Mesenchymal stem cell (in vitro differentiated cells and primary cell): ENCODE measurements around the gene CFAP410.
A peak's percentile ranks its signal among the peaks of the same experiment; 100 is the strongest.

Experiments
- DNase-seq: peaks from one replicate; pipeline ENCODE4 v3.0.0-alpha.2; 2013
- H2AFZ ChIP-seq: one replicate; pipeline ENCODE4 v1.6.1; 2013; ENCODE audit warnings: low read depth, mild to moderate bottlenecking, control low read depth, inconsistent platforms, low read length, moderate library complexity
- H2AK5ac ChIP-seq: 2 replicates; pipeline ENCODE4 v1.6.1; 2013; ENCODE audit warnings: low read length, moderate library complexity, mild to moderate bottlenecking, inconsistent platforms; ENCODE audit not compliant: severe bottlenecking
- H2BK120ac ChIP-seq: one replicate; pipeline ENCODE4 v1.6.1; 2013; ENCODE audit warnings: low read depth, mild to moderate bottlenecking, inconsistent platforms, low read length, moderate library complexity
- H2BK12ac ChIP-seq, 2 experiments: one replicate each; pipeline ENCODE4 v1.6.1; 2013; ENCODE audit warnings: inconsistent platforms in 2 of 2, low read length in 2 of 2, mild to moderate bottlenecking in 2 of 2, moderate library complexity in 2 of 2, control low read depth in 1 of 2
- H2BK15ac ChIP-seq: one replicate; pipeline ENCODE4 v1.6.1; 2013; ENCODE audit warnings: mild to moderate bottlenecking, low read depth, inconsistent platforms; ENCODE audit not compliant: poor library complexity, severe bottlenecking
- H2BK5ac ChIP-seq: 2 replicates; pipeline ENCODE4 v1.6.1; 2013; ENCODE audit warnings: low read depth, mild to moderate bottlenecking, low read length, control low read depth, inconsistent platforms; ENCODE audit not compliant: poor library complexity, severe bottlenecking
- H3K14ac ChIP-seq, 2 experiments: one replicate each; pipeline ENCODE4 v1.6.1; 2013; ENCODE audit warnings: inconsistent platforms in 2 of 2, low read length in 2 of 2, control low read depth in 1 of 2, mild to moderate bottlenecking in 1 of 2, moderate library complexity in 1 of 2
- H3K18ac ChIP-seq, 2 experiments: one replicate each; pipeline ENCODE4 v1.6.1; 2013; ENCODE audit warnings: inconsistent platforms in 2 of 2, low read length in 2 of 2, control low read depth in 1 of 2, low read depth in 1 of 2, mild to moderate bottlenecking in 1 of 2
- H3K23ac ChIP-seq, 2 experiments: one replicate each; pipeline ENCODE4 v1.6.1; 2013; ENCODE audit warnings: inconsistent platforms in 2 of 2, low read length in 2 of 2, mild to moderate bottlenecking in 2 of 2, moderate library complexity in 2 of 2, control low read depth in 1 of 2
- H3K27ac ChIP-seq: 2 replicates; pipeline ENCODE4 v1.5.1; 2013; ENCODE audit warnings: mild to moderate bottlenecking, moderate library complexity, low read length, control low read depth, inconsistent platforms; ENCODE audit not compliant: poor library complexity, severe bottlenecking
- H3K27me3 ChIP-seq, 2 experiments: 2 replicates each; pipeline versions ENCODE4 v1.6.1 to v1.7.0; 2013; ENCODE audit warnings: low read length in 2 of 2, mild to moderate bottlenecking in 2 of 2, moderate library complexity in 2 of 2, control low read depth in 1 of 2, inconsistent platforms in 1 of 2; ENCODE audit not compliant: control insufficient read depth in 1 of 2, insufficient read depth in 1 of 2
- H3K36me3 ChIP-seq, 2 experiments: 2 replicates each; pipeline versions ENCODE4 v1.6.1 to v1.7.0; 2013; ENCODE audit warnings: low read length in 2 of 2, control low read depth in 1 of 2, inconsistent platforms in 1 of 2, low read depth in 1 of 2, mild to moderate bottlenecking in 1 of 2; ENCODE audit not compliant: insufficient read depth in 2 of 2, control insufficient read depth in 1 of 2
- H3K4ac ChIP-seq, 2 experiments: one replicate each; pipeline ENCODE4 v1.6.1; 2013; ENCODE audit warnings: inconsistent platforms in 2 of 2, low read length in 2 of 2, mild to moderate bottlenecking in 2 of 2, moderate library complexity in 2 of 2, control low read depth in 1 of 2, low read depth in 1 of 2
- H3K4me1 ChIP-seq: 2 replicates; pipeline ENCODE4 v1.6.1; 2013; ENCODE audit warnings: low read depth, low read length, control low read depth; ENCODE audit not compliant: control insufficient read depth, insufficient read depth
- H3K4me2 ChIP-seq: 2 replicates; pipeline ENCODE4 v1.6.1; 2013; ENCODE audit warnings: low read length, mild to moderate bottlenecking, inconsistent platforms; ENCODE audit not compliant: poor library complexity, severe bottlenecking
- H3K4me3 ChIP-seq, 2 experiments: 2 replicates each; pipeline versions ENCODE4 v1.5.1 to v1.7.0; 2013; ENCODE audit warnings: low read length in 2 of 2, mild to moderate bottlenecking in 2 of 2, control low read depth in 1 of 2, low read depth in 1 of 2; ENCODE audit not compliant: insufficient read depth in 1 of 2
- H3K79me1 ChIP-seq: replicated peaks from 2 replicates; pipeline ENCODE4 v1.6.1; 2013; ENCODE audit warnings: mild to moderate bottlenecking, control low read depth, low read length, inconsistent platforms; ENCODE audit not compliant: poor library complexity, severe bottlenecking
- H3K9ac ChIP-seq: 2 replicates; pipeline ENCODE4 v1.7.0; 2013; ENCODE audit warnings: mild to moderate bottlenecking, low read length, moderate library complexity
- H3K9me3 ChIP-seq: 2 replicates; pipeline ENCODE4 v1.7.0; 2013; ENCODE audit warnings: mild to moderate bottlenecking, low read length; ENCODE audit not compliant: control insufficient read depth
- H4K8ac ChIP-seq: one replicate; pipeline ENCODE4 v1.6.1; 2013; ENCODE audit warnings: inconsistent platforms, mild to moderate bottlenecking, low read length, moderate library complexity
- H4K91ac ChIP-seq: one replicate; pipeline ENCODE4 v1.6.1; 2013; ENCODE audit warnings: mild to moderate bottlenecking, low read length, inconsistent platforms
- WGBS: methylation state at CpG from one replicate; pipeline ENCODE4 v1.1.7; 2013; ENCODE audit warnings: mixed read lengths; 5-methylcytosine and 5-hydroxymethylcytosine counted together

The CFAP410 gene

GRCh38 chr21:44331650-44332307 is 7.4 kb downstream of the CFAP410 start:
- Histone ChIP-seq H2BK120ac (no peak overlapping the region), H3K36me3 (peaks cover 31 to 58% of the 10 kb centered on the region in 2 experiments), H3K79me1 (no peaks in the 10 kb centered on the region), H3K27ac (no peak overlapping the region), H3K27me3 (no peaks in the 10 kb centered on the region), H2BK12ac (no peak overlapping the region), H2BK5ac (no peak overlapping the region), H3K9ac (no peak overlapping the region), H4K8ac (no peak overlapping the region), H3K4me2 (no peak overlapping the region), H2AFZ (no peak overlapping the region), H3K4me3 (no peak overlapping the region), H3K14ac (peak overlapping the region in 1 of 2 experiments; percentile 23), H3K18ac (no peak overlapping the region), H2AK5ac (no peak overlapping the region), H3K4ac (no peak overlapping the region), H3K9me3 (no peaks in the 10 kb centered on the region), H4K91ac (no peak overlapping the region), H3K23ac (no peak overlapping the region), H2BK15ac (no peak overlapping the region), H3K4me1 (peaks cover 13% of the 10 kb centered on the region)
- 83% methylated on average over 20 of the region's 20 CpGs for WGBS
- peak; percentile 26 for DNase-seq

GRCh38 chr21:44331209-44331608 is 8.0 kb downstream of the CFAP410 start:
- Histone ChIP-seq H2BK5ac (no peak overlapping the region), H2AFZ (no peak overlapping the region), H3K27me3 (no peaks in the 10 kb centered on the region), H3K23ac (no peak overlapping the region), H3K9me3 (no peaks in the 10 kb centered on the region), H3K18ac (no peak overlapping the region), H2BK12ac (no peak overlapping the region), H3K4me2 (no peak overlapping the region), H2AK5ac (no peak overlapping the region), H4K8ac (no peak overlapping the region), H2BK120ac (no peak overlapping the region), H3K4me1 (peaks cover 13% of the 10 kb centered on the region), H2BK15ac (no peak overlapping the region), H4K91ac (no peak overlapping the region), H3K9ac (no peak overlapping the region), H3K79me1 (no peaks in the 10 kb centered on the region), H3K36me3 (peaks cover 28 to 61% of the 10 kb centered on the region in 2 experiments), H3K14ac (no peak overlapping the region), H3K4ac (no peak overlapping the region), H3K4me3 (no peak overlapping the region), H3K27ac (no peak overlapping the region)
- DNase-seq: no peak
- 93% methylated on average over 16 of the region's 16 CpGs for WGBS

- Histone ChIP-seq H3K4me3 (no peak overlapping the region), H2BK15ac (no peak overlapping the region), H3K18ac (no peak overlapping the region), H2AK5ac (no peak overlapping the region), H3K4me2 (no peak overlapping the region), H3K27me3 (no peaks in the 10 kb centered on the region), H4K91ac (no peak overlapping the region), H3K4ac (no peak overlapping the region), H3K14ac (no peak overlapping the region), H2BK12ac (no peak overlapping the region), H4K8ac (no peak overlapping the region), H3K9me3 (no peaks in the 10 kb centered on the region), H2AFZ (no peak overlapping the region), H2BK5ac (no peak overlapping the region), H3K79me1 (no peaks in the 10 kb centered on the region), H3K27ac (no peak overlapping the region), H3K36me3 (peaks cover 30 to 61% of the 10 kb centered on the region in 2 experiments), H3K9ac (no peak overlapping the region), H3K23ac (no peak overlapping the region), H3K4me1 (peaks cover 13% of the 10 kb centered on the region), H2BK120ac (no peak overlapping the region)
- 90% methylated on average over 18 of the region's 18 CpGs for WGBS
- no peak for DNase-seq
These were observed 8.5 kb downstream of the CFAP410 start for GRCh38 chr21:44330698-44331097.

DNA sequence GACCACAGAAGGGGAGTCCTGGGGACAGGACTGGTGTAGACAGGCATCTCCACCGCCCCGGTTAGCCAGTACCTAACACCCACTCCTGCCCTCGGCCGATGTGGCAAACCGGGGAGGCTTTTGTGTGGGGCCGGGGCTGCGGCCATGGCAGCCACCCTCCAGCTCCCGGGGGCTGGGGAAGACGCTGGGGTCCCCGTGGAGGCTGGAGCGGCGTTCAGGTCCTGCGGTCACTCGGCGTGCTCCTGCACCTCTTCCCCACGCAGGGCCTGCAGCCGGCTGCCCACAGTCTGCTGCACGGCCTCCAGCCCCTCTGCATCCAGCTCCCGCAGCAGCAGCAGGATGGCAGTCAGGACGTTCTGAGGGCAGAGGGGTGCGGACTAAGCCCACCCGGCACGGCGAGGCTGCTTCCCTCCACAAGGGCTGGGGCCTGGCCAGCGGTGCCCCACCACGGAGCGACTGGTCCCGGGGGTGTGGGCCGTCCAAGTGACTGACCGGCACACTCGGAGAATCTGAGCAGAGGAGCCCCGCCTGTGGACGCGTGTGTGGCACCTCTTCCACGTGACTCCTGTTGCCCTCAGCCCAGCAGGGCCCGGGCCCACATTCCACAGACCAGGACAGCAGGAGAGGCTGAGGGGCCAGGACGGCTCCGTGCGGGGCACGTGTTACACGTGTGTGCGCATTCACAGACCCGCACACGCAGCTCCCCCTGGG is 9.1 kb downstream of the CFAP410 start:
- Histone ChIP-seq H3K27me3 (no peaks in the 10 kb centered on the region), H3K36me3 (peaks cover 30 to 61% of the 10 kb centered on the region in 2 experiments), H4K8ac (no peak overlapping the region), H3K4me2 (no peak overlapping the region), H3K23ac (no peak overlapping the region), H3K4me1 (peaks cover 13% of the 10 kb centered on the region), H2BK5ac (no peak overlapping the region), H2AK5ac (no peak overlapping the region), H2AFZ (no peak overlapping the region), H3K27ac (no peak overlapping the region), H2BK15ac (no peak overlapping the region), H3K18ac (no peak overlapping the region), H2BK120ac (no peak overlapping the region), H3K4ac (no peak overlapping the region), H2BK12ac (no peak overlapping the region), H4K91ac (peak overlapping the region; percentile 11), H3K14ac (no peak overlapping the region), H3K4me3 (no peak overlapping the region), H3K9ac (no peak overlapping the region), H3K9me3 (no peaks in the 10 kb centered on the region), H3K79me1 (no peaks in the 10 kb centered on the region)
- no peak for DNase-seq
- WGBS: 93% methylated on average over 44 of the region's 44 CpGs
